Ureter (tissue), 1 donor: Measurements from ENCODE around the gene PDE4D. TPM values are rescaled to one million over a fixed set of nuclear protein-coding genes. Genes with fewer than 3 reads are reported as not detected.

Experiments used
- DNase-seq: peaks from one replicate; pipeline ENCODE4 v3.0.0-alpha.2; 2020; ENCODE audit warnings: low spot score
- total RNA-seq: library from RNA; stranded (reverse); gene quantifications from one replicate; pipeline ENCODE4 v1.2.4, GENCODE V29; 2023
- donor health status: DM: yes; HTN: yes; CAD: no.

The PDE4D gene
- total RNA-seq, 1 donor from 2014 or later: 106 TPM

- DNase-seq: no peak
These were observed 374.2 kb downstream of the PDE4D start for GRCh38 chr5:59519338-59519737.

- no peak for DNase-seq
These were observed 375.5 kb downstream of the PDE4D start for GRCh38 chr5:59517926-59518585.

DNA sequence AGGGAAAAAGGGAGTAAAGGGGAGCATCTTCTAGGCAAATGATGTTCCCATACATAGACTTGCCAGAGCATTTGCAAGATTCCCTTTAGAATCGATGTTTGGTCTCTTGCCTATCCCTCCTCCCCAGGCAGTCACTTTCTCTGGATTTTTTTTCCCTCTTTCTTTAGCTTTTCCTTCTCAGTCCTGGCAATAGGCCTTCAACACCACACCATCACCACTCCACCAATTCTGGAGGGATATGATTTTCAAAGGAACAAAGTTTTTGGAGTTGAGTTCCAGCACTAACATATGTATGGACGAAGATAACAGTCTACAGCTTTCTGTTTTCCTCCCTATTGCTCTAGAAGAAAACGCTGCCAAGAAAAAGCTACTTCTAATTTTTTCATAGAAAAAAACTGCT, 377.4 kb downstream of the PDE4D start:
- DNase-seq: no peak

DNA sequence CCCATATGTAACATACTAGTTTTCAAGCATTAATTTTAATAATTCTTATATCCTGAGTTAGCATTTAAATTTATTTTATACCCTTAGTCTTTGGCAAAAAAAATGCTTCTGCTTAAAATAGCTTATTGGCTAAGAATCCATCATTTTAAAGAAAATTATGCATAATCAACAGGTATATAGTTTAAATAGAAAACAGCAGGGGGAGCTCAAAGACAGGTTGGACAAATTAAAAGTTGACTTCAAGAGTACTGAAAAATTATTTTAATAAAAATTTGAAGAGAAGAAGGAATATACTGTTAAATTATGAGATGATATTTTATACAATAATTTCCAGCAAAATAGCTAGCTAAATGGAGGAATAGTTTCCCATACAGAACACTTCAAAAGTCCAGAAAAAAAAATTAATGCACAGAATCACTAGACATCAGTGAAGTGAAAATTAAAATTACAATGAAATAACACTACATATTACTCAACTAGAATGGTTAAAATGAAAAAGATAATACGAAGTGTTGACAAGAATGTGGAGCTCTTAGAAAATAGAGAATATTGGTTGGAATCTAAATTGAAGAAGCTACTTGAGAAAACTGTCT, 387.1 kb downstream of the PDE4D start:
- DNase-seq: no peak

- no peak for DNase-seq
These were observed 389.5 kb downstream of the PDE4D start for GRCh38 chr5:59504043-59504442.

- DNase-seq: no peak
These were observed 390.3 kb downstream of the PDE4D start for GRCh38 chr5:59503220-59503619.

GRCh38 chr5:59501316-59501715, 392.2 kb downstream of the PDE4D start:
- DNase-seq: no peak

DNA sequence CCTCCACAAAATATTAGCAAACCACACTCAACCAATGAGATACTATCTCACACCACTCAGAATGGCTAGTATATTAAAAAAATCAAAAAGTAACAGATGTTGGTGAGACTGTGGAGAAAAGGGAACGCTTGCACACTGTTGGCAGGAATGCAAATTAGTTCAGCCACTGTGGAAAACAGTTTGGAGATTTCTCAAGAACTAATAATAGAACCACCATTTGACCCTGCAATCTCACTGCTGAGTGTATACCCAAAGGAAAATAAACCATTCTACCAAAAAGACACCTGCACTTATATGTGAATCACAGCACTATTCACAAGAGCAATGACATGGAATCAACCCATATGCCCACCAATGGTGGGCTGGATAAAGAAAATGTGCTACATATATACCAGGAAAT, 393.5 kb downstream of the PDE4D start:
- DNase-seq: no peak

DNA sequence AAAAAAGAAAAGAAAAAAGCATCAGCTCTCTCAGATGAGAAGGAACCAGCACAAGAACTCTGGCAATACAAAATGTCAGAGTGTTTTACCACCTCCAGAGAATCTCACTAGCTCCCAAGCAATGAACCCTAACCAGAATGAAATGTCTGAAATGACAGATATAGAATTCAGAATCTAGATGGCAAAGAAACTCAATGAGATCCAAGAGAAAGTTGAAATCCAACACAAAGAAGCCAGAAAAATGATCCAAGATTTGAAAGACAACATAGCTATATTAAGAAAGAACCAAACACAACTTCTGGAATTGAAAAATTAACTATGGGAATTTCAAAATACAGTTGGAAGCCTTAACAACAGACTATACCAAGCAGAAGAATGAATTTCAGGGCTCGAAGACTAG, 396.3 kb downstream of the PDE4D start:
- no peak for DNase-seq

GRCh38 chr5:59496524-59497134, 396.9 kb downstream of the PDE4D start:
- no peak for DNase-seq

- no peak for DNase-seq
These were observed 401.6 kb downstream of the PDE4D start for GRCh38 chr5:59491945-59492344.

DNA sequence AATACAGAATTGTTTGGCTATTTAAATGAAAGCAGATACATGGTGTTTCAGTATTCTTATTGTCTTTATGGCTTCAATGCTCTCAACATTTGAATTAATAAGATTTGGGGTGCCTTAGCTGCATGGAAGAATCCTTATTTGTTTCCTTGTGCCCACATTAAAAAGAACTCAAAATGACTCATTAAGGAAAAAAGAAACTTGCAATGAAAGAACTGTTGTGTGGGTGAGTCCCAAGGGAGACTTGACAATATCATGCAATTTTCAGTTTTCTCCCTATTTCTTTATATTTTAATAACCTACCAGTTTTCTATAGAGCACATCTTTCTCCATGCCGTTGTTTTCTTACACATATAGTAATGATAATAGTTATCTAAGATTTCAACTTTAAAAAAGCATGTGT, 404.0 kb downstream of the PDE4D start:
- no peak for DNase-seq

- DNase-seq: no peak
These were observed 405.5 kb downstream of the PDE4D start for GRCh38 chr5:59487772-59488729.

GRCh38 chr5:59487068-59487686, 406.3 kb downstream of the PDE4D start:
- no peak for DNase-seq

- no peak for DNase-seq
These were observed 407.0 kb downstream of the PDE4D start for GRCh38 chr5:59486508-59486907.

GRCh38 chr5:59485629-59486439, 407.7 kb downstream of the PDE4D start:
- DNase-seq: no peak

- no peak for DNase-seq
These were observed 408.4 kb downstream of the PDE4D start for GRCh38 chr5:59485107-59485506.

DNA sequence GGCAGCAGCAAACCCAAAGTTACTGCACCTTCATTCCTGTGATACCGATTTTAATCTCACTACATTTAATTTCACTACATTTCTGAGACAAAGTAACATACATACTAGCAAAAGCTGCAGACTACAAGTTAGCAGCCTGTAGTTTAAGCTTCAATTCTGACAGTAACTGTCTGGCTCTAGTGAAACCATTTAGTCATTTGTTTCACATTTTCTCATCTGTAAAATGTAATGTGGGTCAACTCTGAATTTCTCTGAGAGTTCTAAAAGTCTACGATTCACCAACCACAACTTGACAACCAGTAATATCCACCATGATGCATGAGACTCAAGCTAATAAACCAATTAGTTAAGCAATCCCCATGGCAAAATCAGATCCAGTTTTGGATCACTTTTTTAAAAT, 408.9 kb downstream of the PDE4D start:
- DNase-seq: no peak

GRCh38 chr5:59483971-59484472, 409.5 kb downstream of the PDE4D start:
- DNase-seq: no peak

DNA sequence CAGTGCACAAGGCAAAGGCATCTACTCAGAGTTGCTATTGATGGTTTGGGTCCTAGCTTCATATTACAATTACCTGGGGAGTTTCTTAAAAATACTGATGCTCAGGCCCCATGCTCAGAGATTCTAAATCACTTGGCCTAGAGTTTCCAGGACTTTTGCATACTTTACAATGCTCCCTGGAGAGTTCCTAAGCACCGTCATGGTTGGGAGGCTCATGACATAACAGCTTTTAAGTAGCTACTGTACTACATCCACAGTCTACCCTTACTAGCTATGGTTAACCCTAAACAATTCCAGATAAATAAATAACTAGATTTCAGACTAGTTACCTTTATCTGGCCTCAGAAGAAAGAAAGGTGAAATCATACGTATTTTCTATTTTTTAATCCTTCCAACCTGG, 414.4 kb downstream of the PDE4D start:
- no peak for DNase-seq

DNA sequence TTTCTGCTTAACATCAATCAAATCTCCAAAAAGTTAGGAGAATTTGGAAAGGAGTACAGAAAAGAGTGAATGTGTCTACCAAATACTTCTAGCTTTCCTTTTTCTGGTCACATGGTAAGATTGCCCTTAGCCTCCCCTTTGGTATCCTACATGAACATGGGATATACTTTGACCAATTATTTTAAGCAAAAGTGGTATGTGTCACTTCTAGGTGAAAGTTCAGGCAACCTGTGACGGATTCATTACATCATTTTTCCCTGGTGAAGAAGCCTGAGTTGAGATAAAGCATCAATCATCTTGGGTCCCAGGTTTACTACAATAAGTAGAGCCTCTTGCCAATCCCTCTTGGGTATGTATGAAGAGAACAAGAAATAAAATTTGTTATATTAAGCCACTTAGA, 419.2 kb downstream of the PDE4D start:
- DNase-seq: no peak
